Measurements from ENCODE around the gene OTUB1.

OTUB1 gene

DNA sequence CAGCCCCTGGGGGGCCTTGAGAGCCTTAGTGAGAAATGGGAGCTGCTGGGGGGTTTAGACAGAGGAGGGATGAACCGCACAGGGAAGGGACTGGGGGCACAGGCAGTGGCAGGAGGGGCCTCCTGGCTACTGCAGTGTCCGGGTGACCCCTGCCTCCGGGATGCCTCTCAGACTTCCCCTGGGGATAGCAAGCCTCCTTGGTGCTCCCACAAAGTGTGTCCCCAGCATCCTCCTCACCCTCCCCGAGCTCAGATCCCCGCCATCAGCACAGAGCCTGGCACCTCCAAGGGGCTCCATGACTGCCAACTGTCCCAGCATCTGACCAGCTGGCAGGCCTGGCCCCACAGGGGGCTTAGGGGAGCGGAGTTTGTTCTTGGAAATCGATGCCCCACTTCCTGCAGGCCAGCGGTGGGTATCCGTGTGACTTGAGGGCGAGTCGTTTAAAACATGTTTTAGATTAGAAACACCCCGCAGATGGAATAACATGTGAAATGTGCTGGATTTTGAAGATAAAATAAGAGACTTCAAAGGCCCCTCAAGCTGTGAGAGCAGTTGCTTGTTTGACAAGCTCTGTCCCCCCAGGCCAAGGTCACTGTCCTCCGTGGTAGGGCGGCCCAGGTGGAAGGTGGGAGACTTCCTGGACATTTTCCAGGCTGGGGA is 36.0 kb downstream of the OTUB1 start:
- DNase-seq (ENCODE audit: low spot score): no peak

DNA sequence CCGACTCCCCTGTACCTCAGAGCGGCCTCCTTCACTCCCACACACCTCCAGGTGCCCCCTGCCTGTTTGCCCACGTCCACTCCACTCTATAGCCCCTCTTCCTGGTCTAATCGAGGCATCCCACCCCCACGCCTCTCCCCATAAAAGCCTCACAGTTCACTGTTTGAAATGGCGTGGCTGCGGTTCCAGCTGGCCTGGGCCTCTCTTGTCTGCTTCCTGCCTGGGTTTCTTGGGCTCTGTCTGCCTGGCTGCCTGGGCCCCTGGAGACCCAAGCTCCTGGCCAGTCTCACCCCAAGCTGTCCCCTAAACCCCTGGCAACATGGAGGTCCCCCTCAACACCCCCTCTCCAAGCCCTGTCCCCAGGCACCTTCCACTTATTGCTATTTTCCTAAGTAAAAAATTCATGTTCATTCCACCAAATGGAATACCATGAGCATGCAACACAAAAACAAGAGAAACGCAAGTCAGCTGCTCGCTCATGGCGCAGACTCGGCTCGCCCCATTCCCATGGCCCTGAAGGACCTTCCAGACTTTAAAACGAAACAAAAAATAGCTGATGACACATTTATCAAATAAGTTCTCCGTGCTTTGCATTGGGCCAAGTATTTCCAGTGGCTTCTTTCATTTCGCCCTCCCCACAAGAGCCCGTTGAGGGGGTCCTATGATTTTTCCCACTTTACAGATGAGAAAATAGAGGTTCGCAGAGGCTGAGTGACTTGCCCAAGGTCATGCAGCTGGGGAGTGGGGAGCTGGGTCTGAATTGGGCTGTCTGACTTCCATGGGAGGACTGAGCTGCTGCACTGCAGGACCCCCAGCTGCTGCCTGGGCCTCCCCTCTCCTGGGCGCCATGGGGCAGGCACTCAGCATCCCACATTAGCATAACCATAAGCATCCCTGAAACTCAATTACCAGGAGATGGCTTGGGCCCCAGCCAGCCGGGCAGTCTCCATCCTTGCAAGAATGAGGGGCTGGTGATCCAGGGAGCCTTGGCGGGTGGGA is 37.8 kb downstream of the OTUB1 start:
- DNase-seq (ENCODE audit: low spot score): no peak

DNA sequence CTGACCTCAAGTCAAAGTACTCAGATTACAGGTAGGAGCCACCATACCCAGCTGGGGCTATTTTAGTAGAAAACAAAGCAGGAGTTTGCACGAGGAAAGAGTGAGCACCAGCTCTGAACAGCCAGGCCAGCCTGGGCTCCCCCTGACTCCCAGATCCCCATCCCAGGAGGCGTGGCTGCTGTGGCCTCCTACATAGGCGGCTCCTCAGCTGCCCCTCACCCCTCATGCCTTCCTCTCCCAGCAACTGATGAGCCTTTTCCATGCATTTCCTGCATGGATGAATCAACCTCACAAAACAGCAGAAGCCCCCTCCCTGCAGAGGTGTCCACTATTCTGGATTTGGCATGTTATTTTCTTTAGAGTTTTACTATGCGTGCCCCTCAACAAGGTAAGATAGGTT is 39.0 kb downstream of the OTUB1 start:
- no peak for DNase-seq (ENCODE audit: low spot score)

DNA sequence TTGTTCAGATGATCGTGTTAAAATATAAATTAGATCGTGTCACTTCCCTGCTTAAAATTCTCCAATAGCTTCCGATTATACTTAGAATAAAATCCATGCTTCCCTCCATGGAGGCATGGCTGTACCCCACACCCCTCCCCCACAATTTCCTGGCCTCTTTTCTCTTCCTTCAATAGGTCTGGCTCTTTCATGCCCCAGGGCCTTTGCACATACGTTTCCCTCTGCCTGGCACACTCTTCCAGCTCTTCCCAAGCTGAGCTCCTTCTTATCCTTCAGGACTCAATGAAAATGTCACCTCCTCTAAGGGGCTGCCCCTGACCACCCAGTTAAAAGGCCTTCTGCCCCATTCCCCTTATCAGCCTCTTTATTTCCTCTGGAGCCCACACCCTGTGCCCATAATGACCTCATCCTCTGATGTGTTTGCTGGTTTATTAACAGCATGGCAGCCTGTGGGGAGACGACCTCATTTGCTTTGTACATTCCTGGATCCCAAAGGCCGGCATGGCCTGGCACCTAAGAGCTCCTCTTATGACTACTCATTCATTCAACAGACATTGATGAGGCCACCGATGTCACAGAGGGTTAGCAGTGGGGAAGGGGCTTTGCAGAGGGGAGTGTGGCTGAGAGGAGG is 40.5 kb downstream of the OTUB1 start:
- DNase-seq (ENCODE audit: low spot score): no peak

DNA sequence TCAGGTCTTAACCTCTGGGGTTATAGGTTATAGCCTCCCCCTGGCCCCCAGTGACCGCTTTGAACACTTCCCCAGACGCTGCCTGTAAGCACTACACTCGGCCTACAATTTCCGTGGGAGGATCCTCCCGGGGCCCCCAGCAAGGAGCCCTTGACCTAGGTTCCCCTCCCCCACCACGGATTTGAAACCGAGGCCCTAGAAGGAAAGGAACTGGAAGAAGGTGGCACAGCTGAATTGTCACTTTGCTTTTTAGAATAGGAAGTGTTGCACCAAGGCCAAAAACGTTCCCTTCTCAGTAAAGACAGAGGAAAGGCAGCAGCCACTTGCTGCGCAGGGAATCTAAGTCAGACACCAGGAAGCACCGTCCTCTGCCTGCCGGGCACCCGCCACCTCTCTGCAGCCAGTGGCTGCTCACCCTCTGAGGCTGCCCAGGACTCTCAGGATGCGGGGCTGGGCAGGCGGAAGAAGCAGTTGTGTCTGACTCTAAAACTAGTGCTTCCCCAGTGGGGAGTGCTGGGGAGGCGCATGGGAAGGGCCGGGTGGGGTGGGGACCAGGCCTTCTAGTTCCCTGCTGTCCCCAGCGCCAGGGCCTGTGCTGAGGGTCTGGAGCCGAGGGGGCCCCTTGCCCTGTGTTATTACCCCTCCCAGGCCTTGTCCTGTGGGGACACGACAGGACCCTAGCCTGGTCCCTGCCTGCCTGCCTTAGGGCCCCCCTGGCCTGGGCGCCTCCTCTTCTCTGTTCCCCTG is 41.6 kb downstream of the OTUB1 start:
- no peak for DNase-seq (ENCODE audit: low spot score)

DNA sequence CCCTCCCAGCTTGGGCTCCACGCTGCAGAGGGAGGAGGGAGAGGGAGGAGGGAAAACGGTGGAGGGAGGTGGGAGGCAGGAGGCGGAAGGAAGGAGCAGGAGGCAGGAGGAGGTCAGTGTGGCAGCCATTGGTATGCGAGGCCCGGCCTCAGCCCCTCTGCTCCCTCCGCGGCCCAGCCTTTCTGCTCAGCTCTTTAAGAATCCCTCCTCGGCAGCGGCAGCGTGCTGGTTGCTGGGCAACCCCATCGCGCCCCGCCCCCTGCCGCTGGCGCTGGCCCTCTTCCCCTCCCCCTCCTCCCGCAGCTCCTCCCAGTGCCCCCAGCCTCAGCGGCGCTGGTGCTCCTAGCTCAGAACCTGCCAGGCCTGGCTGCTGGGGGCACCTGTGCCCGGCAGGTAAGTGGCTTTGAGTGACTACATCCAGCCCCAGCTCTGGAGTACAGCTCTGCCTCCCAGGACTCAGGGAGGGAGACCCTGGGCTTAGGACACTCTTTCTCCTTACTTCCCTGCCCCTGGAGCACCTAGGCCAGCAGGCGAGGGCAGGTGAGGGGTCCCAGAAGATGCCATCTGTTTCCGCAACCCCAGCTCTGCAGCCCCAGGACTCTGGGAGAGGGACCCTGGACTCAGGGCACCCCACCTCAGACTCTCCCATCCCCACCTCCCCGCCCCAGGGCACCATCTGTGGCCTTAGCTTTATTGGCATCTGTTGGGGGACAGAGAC is 42.3 kb downstream of the OTUB1 start:
- DNase-seq (ENCODE audit: low spot score): no peak

DNA sequence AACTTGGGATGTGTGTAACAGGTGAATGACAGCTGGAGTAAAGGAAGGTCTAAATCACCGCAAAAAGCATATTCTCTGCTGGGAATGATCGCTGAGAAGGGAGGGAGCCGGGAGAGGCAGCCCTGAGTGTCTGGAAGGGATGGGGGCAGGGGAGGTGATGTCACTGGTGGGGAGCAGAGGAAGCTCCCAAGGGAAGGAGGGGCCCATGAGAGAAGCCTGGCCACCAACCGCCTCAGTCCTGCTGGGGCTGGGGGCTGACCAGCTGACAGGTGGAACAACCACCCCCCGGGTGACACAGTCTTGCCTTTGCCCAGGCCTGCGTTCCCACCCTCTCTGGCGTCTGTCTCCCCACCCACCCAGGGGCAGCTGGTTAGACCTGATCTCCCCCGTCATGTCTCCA is 43.5 kb downstream of the OTUB1 start:
- no peak for DNase-seq (ENCODE audit: low spot score)

DNA sequence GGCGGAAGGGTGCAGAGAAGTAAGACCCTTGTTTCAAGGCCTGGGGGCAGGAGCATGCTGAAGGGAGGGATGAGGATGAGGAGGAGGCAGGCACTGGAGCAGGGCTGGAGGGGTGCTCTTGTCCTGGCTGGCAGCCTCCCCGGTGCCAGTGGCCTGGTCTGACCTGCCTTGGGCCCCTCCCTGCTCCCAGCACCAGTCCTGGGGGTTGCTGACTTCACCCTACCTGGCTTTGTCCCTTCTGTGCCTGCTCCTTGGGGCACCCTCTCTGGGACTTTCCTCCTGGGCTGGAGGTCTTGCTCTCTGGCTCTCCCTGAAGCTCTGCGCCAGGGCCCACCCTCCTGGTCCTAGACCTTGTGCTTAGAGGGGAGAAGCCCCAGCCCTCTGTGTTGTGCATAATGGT is 44.8 kb downstream of the OTUB1 start:
- no peak for DNase-seq (ENCODE audit: low spot score)

DNA sequence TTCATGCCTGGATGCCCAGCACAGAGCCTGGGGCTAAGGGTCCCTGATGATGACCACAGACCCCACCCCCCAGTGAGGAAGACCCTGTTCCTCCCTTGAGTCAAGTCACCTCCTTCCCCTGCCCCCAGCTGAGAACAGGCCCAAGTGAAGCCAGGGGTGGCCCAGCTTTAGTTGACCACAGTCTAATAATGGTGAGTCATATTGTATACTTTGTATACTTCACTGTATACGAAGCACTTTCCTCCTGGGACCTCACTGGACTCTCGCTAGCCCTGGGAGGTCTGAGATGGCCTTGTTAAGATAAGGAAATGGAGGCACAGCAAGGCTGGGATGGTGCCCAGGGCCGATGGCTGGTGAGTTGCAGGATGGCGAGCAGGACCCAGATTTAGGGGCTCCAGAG is 45.8 kb downstream of the OTUB1 start:
- no peak for DNase-seq (ENCODE audit: low spot score)

DNA sequence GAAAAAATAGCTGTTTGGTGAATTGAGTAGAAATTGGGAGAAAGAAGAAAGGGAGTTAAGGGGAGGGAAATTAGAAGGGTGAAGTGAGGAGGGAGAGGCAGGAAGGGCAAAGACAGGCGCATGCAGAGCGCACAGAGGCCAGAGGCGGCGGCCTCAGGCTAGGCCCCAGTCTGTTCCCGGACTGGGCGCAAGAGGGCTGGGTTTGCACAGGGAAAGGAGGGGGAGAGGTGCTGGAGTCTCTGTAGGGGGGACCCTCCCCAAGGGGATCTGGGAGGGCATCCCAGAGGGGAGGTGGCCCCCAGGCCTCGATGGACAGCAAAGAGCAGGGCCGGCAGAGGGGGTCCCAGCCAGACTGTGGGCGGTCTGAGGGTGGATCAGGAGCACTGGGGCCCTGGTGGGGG is 48.2 kb downstream of the OTUB1 start:
- DNase-seq (ENCODE audit: low spot score): no peak

DNA sequence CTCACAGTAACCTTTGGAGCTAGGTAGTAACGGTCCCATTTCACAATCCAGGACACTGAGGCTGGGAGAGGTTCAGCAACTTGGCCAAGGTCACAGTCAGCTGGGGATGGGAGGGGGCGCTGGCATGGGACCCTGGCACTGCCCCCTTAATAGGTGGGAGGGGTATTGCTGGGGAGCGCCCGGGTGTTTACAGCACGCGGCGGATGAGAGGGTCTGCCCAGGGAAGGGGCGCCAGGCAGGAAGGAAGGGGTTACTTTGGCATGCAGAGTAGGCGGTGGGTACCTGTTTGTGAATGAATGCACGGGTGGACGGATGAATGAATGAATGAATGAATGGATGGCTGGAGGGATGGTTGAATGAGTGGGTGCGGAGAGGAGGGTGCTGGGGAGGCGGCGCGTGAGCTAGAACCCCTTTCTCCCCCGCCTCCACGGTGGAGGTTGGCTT is 48.9 kb downstream of the OTUB1 start:
- DNase-seq (ENCODE audit: low spot score): no peak

DNA sequence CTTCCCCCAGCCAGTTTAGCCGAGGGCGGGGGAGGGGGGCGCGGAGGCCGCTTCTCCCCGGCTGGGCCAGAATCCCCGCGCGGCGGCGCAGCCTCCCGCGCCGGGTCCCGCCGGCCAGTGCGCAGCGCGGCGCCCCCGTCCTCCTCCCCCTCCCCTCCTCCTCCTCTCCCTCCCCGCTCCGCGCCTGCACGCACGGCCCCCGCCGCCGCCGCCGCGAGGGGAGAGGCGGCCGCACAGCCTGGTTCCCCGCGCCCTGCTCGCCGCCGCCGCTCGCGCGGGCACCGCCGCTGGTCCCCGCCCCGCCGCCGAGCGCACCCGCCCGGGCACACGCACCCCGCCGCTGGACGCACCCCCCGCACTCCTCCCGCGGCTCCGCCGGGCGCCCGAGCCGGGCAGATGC is 49.3 kb downstream of the OTUB1 start, which contains the start of gene FLRT1:
Gene FLRT1, plus strand, starts transcription at position 356 of the 400 bp plus-strand sequence. CDS start 80,337 bp downstream, outside the sequence.
- DNase-seq (ENCODE audit: low spot score): no peak

DNA sequence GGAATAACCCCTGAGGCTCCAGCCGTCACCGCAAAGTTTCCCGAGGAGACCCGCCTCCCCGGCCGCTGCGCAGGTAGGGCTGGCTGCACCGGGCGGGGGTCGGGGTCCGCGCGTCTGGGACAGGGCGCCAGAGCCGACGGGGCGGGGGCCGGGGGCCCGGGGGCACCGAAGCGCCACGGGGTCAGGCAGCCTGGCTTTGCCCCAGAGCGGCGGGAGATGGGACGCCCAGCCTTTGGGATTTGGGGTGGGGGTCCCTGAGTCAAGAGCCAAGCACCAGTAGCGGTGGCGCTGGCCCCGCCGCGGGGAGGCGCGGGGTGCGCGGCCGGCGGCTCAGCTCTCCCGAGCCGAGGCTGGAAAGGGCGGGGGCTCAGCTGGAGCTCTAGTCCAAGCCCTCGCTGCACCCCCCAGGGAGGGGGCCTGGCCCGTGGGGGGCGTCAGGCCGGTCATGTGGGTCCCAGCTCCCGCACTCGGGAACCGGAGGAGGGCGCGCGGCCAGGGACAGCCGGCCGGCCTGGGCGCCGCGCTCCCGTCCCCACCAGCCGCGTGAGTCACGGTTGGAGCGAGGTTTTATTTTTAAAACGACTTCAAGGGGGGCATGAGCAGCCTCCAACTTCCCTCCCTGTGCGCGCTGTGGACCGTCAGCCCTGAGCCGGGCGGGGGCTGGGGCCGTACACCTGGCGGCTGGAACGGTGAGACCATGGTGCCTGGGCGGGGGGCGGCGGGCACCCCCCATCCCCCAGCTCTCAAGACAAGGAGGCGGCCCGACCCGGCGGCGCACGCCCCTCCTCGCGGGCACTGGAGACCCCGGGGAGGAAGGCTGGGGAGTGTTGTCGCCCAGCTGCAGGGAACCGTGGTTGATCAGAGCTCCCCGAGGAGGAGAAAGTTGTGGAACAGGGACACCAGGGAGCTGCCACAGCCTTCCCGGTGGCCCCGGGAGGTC is 50.1 kb downstream of the OTUB1 start:
- DNase-seq (ENCODE audit: low spot score): peak; percentile 55

DNA sequence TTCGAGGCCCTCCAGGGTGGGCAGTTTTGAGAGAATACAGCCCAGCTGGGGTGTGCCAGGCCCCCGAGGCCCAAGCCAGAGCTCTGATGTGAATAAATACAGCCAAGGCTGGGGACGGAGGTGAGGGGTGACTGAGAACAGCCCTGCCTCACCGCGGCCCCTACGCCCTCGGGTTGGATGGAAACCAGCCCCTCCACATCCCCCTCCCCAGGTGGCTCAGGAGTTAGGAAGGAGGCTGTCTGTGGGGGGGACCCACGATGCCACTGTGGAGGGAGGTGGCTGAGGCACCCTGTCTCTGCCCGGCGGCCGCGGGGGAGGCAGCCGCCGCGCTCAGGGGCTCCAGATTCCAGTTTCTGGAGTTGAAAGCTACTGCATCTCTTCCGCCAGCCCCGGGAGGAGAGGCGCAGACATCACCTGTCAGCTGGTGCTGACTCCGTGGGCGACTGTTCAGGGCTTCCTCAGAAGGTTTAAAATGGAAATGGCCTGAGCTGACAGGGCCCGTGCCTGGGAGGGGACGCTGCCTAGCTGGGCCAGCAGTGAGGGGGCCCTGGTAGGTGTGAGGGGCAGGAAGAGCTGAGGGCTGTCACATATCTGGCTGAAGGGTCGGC is 50.9 kb downstream of the OTUB1 start:
- DNase-seq (ENCODE audit: low spot score): no peak

DNA sequence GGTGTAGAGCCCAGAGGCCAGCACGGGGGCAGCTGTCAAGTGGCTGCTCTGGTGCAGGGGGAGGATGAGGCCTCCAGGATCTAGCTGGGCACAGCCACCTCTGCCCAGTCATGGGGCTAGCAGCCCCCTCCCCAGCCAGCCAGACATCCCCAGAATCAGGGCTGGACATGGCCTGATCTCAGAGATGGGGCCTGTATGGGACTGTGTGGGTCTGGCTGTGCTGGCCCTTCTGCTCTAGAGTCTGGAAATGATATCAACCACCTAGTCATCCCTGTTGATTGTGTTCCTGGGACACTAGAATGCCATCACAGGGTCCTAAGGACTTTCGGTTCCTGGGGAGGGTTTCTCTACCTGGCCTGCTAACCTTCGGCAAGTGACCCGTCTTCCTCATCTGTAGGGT is 52.3 kb downstream of the OTUB1 start:
- no peak for DNase-seq (ENCODE audit: low spot score)

DNA sequence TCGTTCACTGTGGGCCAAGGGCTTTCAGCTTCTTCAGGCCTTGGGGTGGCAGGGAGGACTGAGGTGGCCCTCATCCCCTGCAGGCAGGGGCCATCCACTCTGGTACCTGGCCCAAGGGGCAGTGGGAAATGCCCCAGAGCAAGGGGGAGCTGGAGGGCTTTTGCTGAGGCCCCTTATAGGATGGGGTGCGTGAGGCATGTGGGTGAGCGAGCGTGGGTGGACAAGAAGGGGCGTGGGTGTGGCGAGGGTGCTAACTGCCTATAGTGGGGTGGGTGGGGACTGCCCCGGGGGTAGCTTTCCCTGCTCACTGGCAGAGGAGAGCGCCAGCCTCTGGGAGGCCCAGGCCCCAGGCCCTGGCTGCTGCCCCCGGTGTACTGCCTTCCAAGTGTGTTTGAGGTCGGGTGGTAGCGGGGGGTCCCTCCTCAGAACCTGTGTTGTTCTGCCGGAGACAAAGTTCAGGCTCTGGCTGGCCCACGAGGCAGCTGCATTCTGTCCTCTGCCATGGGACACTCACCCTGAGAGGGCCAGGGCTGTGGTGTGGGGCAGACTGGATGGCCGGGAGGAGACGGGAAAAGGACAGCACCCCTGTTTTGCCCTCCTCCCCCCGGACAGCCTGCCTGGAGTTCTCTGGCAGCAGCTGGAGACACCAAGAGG is 52.9 kb downstream of the OTUB1 start:
- DNase-seq (ENCODE audit: low spot score): no peak

DNA sequence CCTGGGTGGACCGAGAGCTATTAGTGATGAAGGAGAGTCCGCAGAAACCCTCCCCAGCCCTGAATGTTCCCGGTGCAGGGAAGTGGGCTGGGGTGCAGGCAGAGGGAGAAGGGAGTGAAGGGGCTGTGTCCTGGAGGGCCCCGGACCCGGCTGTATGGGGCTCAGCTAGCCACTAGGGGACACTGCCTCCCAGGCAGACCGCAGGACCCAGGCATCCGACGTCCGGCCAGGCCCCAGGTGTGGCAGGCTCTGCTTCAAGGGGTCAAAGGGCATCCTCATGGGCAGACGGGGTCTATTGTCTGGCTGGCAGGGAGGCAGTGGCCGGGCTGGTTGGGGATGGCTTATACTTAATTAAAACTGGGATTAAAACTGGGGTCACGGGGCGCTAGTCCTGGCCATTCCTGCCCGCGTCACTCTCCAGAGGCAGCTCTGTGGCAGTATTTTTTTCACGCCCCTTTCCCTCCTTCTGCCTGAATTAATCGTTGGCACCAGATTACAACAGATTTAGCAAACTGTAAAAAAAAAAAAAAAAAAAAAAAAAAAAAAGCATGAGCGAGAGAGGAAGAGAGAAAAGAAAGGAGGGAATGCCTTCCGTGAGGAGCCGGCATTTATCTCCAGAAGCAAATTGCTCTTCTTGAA is 54.6 kb downstream of the OTUB1 start:
- no peak for DNase-seq (ENCODE audit: low spot score)

DNA sequence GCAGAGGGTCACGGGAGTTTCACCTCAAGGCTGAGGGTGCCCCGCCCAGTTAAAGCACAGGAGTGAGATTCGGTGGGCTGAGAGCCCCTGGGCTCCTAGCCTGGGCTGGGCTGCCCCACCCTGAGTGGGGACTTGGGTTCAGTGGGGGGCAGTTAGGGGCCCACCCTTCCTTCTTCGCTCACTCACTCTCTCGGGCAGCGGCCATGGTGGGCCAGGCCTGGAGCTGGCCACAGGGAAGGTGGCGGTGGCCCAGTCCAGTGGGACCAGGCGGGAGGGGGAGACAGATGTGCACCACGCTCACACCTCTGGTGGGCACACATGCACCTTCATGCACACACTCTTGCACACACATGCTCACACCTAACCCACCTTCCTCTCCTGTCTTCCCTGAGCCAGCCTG is 55.6 kb downstream of the OTUB1 start:
- DNase-seq (ENCODE audit: low spot score): no peak

DNA sequence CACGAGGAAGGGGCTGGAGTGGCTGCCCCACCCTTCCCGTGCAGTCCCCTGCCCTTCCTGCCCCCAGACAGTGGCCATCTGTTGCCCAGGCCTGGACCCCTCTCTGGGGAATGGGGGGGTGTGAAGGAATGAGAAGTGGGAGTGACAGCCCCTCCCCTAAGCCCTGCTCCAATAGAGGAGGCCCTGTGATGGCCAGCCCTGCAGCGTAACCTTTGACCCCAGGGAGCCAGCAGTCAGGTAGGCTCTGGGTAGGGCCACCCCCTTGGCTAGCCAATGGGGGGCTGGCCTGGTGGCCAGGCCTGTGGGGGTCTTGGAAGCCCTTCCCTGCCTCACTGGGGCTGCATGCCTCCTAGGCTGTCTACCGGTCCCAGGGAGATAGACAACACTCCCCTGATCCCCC is 56.1 kb downstream of the OTUB1 start:
- no peak for DNase-seq (ENCODE audit: low spot score)
